Testis (tissue), 3 donors: ENCODE results near the gene OTOG. TPM values are rescaled to one million over a fixed set of nuclear protein-coding genes. Genes with fewer than 3 reads are reported as not detected.
A peak's percentile ranks its signal among the peaks of the same experiment; 100 is the strongest.

Experiments used
- DNase-seq: peaks from one replicate; pipeline ENCODE4 v3.0.0-alpha.2; 2019
- H3K27ac ChIP-seq, 2 donors: fragments of 200-600 bp; sonication (generic); one replicate each; pipeline ENCODE4 v1.5.1; 2019
- H3K27me3 ChIP-seq: fragments of 200-600 bp; sonication (generic); one replicate; pipeline ENCODE4 v1.5.1; 2019
- H3K36me3 ChIP-seq: fragments of 200-600 bp; sonication (generic); one replicate; pipeline ENCODE4 v1.5.1; 2017; ENCODE audit warnings: low read depth; ENCODE audit errors: missing control alignments
- H3K4me1 ChIP-seq: fragments of 200-600 bp; sonication (generic); one replicate; pipeline ENCODE4 v1.5.1; 2019
- H3K4me3 ChIP-seq, 2 donors: fragments of 200-600 bp; sonication (generic); one replicate each; pipeline ENCODE4 v1.5.1; 2017 to 2019
- H3K9me3 ChIP-seq: fragments of 200-600 bp; sonication (generic); one replicate; pipeline ENCODE4 v1.5.1; 2017
- CTCF ChIP-seq, 3 experiments: fragments of 450-650 bp in 2 of 3; fragments of 200-600 bp in 1 of 3; sonication (generic) in 1 of 3; IDR thresholded peaks; one replicate each; pipeline ENCODE4 v1.5.1; 2016 to 2019; ENCODE audit warnings: antibody characterized with exemption in 3 of 3, mild to moderate bottlenecking in 2 of 3, moderate library complexity in 1 of 3
- POLR2A ChIP-seq: fragments of 450-650 bp; IDR thresholded peaks from one replicate; pipeline ENCODE4 v1.6.1; 2017; ENCODE audit warnings: antibody characterized with exemption, mild to moderate bottlenecking, moderate library complexity
- WGBS, 2 donors: methylation state at CpG; one replicate each; pipeline ENCODE4 v1.1.5; 2018; 5-methylcytosine and 5-hydroxymethylcytosine counted together
- intact Hi-C: fragments of 100-400 bp; cut with DNase I; formaldehyde crosslinking; loops from one replicate; pipeline ENCODE4 v1.15.1; 2023; ENCODE audit warnings: low total_unique reads
- polyA plus RNA-seq: library from polyadenylated mRNA; stranded (reverse); fragments of 350-450 nt; fragmentation: Illumina TruSeq; extraction: RNeasy Lipid Tissue Mini Kit (QIAGEN cat#74804); gene quantifications from one replicate; pipeline ENCODE4 v1.2.3, GENCODE V29; 2014; ENCODE audit warnings: low read depth, low replicate concordance; ENCODE audit not compliant: insufficient read depth
- total RNA-seq, 2 donors: library from RNA; depleted of rRNA; stranded (reverse); fragments of >200 nt; gene quantifications; one replicate each; pipeline ENCODE4 v1.2.3, GENCODE V29; 2016

OTOG gene
- total and polyA plus RNA-seq, 3 donors from 2014 or later = 2.2 to 4.2 (median 2.9) TPM

DNA sequence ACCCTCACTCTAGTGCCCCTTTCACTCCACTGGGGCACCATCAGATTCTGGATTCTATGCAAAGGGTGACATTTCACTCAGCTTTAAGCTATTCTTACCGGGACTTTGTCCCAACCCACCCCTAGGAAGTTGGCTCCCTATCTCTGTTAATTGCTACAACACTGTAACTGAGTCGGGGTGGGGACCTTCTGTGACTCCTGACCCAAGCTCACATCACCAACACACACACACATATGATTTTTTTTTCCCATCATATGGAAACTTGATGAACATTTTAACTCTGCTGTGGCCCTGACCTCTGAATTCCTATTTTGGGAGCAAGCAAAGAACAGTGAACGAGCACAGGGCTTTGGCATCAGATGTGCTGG is 19.4 kb upstream of the OTOG start:
- H3K4me1 ChIP-seq = no peaks in the 10 kb centered on the region
- H3K9me3 ChIP-seq = no peaks in the 10 kb centered on the region
- intact Hi-C loops = no loop called here
- no peak overlapping the region for H3K4me3 ChIP-seq
- H3K27me3 ChIP-seq = no peaks in the 10 kb centered on the region
- TF ChIP-seq CTCF (IDR thresholded peaks at IDR 0.05) (no peak), POLR2A (no peak)
- WGBS, 2 donors = 48 to 50% methylated on average over 3 of the region's 3 CpGs
- no peaks in the 10 kb centered on the region for H3K36me3 ChIP-seq
- no peak for DNase-seq
- no peak overlapping the region for H3K27ac ChIP-seq

DNA sequence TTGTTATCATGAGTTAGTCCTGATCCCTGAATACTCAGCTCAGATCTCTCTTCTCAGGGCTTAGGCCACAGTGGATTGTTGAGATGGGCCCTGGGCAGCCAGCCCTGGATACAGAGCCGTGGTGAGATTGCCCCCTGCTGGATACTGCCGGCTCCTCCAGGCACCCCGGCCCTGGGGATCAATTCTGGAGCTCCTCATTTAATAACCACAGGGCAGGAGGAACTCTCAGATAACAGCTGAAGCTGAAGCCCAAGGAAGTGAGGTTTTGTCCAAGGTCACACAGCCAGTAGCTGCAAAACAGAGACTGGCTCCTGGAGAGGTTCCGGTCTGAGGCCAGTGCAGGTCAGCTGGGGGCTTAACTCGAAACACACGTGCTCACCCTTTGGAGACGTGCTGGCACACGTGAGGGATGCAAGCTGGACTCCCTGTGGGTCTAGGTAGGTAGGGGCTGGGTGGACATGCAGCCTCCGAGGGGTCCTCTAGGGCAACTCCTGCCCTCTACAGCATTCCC is 18.8 kb upstream of the OTOG start:
- intact Hi-C loops = no loop called here
- H3K27ac ChIP-seq = no peak overlapping the region
- WGBS, 2 donors = 25 to 34% methylated on average over 4 to 9 of the region's 9 CpGs

GRCh38 chr11:17528906-17529843 is 17.9 kb upstream of the OTOG start:
- intact Hi-C loops = no loop called here
- DNase-seq = no peak
- Histone ChIP-seq H3K27ac (no peak overlapping the region), H3K4me3 (no peak overlapping the region), H3K4me1 (no peaks in the 10 kb centered on the region), H3K36me3 (no peaks in the 10 kb centered on the region), H3K27me3 (no peaks in the 10 kb centered on the region), H3K9me3 (no peaks in the 10 kb centered on the region)
- TF ChIP-seq POLR2A (no peak), CTCF (IDR thresholded peaks at IDR 0.05) (no peak)
- WGBS, 2 donors = 47 to 53% methylated on average over 14 of the region's 14 CpGs

More for the DNA sequence above, 18.8 kb upstream of the OTOG start:
- DNase-seq = peak; percentile 67
- no peak for TF ChIP-seq POLR2A
- peak; percentile 44 to 72 (median 60) for TF ChIP-seq CTCF (IDR thresholded peaks at IDR 0.05)
- H3K4me3 ChIP-seq = no peak overlapping the region
- H3K4me1 ChIP-seq = no peaks in the 10 kb centered on the region
- no peaks in the 10 kb centered on the region for H3K36me3 ChIP-seq
- H3K27me3 ChIP-seq = no peaks in the 10 kb centered on the region
- H3K9me3 ChIP-seq = no peaks in the 10 kb centered on the region

DNA sequence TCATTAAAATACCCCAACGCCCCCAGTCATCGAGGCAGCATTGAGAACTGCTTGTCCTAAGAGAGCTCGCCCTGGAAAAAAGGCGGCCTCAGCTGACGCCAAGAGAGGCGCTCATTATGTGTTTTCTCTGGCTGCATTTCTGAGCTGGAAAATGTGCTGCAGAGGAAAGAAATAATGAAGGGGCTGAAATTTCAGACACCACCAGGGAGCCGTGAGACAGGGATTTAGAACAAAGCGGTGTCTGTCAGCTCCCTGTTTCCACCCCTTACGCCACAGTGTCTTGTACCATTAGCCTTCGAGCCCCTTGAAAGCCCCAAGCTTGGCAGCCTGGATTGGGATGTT is 17.2 kb upstream of the OTOG start:
- H3K27me3 ChIP-seq = no peaks in the 10 kb centered on the region
- no peaks in the 10 kb centered on the region for H3K4me1 ChIP-seq
- 60 to 61% methylated on average over 10 of the region's 10 CpGs for WGBS, 2 donors
- H3K36me3 ChIP-seq = no peaks in the 10 kb centered on the region
- intact Hi-C loops = no loop called here
- H3K9me3 ChIP-seq = no peaks in the 10 kb centered on the region
- TF ChIP-seq CTCF (IDR thresholded peaks at IDR 0.05) (no peak), POLR2A (no peak)
- peak; percentile 51 for DNase-seq
- H3K4me3 ChIP-seq = no peak overlapping the region
- no peak overlapping the region for H3K27ac ChIP-seq
